Measurements from ENCODE around the gene WNT7A.

- TF ChIP-seq CTCF (IDR thresholded peaks at IDR 0.05) = no peak
- no peak for TF ChIP-seq POLR2A (IDR thresholded peaks at IDR 0.05)
- TF ChIP-seq POLR2AphosphoS5 (IDR thresholded peaks at IDR 0.05) = no peak
Observed at GRCh38 chr3:13801361-13802204, 78.3 kb downstream of the WNT7A start.

Measured in prostate gland (tissue), 2 donors.